ENCODE measurements around the gene CCDC171. TPM values are rescaled to one million over a fixed set of nuclear protein-coding genes. Genes with fewer than 3 reads are reported as not detected.

The CCDC171 gene
- total and polyA plus RNA-seq, 2 of the 13 experiments (the other 11 are each of a cell fraction or from before 2014, with no cell fraction given) = 0.95 to 2.5 TPM

DNA sequence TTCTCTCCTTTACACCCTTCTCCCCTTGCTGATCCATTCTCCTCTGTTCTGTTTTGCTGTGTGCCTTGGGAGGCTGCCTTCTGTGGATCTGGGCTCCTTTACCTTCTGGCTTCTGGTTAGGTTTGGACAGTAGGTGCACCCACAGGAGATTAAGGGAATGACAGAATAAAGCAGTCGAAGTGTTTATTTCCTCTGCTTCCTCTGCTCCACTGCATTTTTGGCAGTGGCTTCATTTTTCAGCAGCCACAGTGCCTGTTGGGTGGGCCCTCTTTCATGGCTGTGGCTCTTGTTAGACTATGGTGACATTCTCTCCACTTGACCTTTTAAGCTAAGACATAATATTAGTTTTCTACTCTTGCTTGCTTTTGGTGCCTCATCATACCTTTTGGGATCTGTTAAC lies 144.1 kb downstream of the CCDC171 start:
- no peak overlapping the region for H2AFZ ChIP-seq (ENCODE audit: low read length)
- ATAC-seq (no peak), FAIRE-seq (no peak), DNase-seq (ENCODE audit: low spot score) (no peak)
- H3K27ac ChIP-seq (ENCODE audit: extremely low read length, insufficient read depth, low read length) = no peak overlapping the region
- TF ChIP-seq, protein P1, sequence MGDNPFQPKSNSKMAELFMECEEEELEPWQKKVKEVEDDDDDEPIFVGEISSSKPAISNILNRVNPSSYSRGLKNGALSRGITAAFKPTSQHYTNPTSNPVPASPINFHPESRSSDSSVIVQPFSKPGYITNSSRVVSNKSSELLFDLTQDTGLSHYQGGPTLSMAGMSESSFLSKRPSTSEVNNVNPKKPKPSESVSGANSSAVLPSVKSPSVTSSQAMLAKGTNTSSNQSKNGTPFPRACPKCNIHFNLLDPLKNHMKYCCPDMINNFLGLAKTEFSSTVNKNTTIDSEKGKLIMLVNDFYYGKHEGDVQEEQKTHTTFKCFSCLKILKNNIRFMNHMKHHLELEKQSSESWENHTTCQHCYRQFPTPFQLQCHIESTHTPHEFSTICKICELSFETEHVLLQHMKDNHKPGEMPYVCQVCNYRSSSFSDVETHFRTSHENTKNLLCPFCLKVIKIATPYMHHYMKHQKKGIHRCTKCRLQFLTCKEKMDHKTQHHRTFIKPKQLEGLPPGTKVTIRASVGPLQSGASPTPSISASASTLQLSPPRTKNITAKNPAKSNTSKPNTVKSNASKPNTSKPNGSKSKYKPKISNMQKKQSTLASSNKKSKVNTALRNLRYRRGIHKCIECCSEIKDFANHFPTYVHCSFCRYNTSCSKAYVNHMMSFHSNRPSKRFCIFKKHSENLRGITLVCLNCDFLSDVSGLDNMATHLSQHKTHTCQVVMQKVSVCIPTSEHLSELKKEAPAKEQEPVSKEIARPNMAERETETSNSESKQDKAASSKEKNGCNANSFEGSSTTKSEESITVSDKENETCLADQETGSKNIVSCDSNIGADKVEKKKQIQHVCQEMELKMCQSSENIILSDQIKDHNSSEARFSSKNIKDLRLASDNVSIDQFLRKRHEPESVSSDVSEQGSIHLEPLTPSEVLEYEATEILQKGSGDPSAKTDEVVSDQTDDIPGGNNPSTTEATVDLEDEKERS (CRISPR knock-in tag; IDR thresholded peaks at IDR 0.05) = no peak
- TF ChIP-seq HOXA7 (CRISPR knock-in tag; IDR thresholded peaks at IDR 0.05) (no peak), CAMTA2 (CRISPR knock-in tag; IDR thresholded peaks at IDR 0.05; ENCODE audit: borderline replicate concordance) (no peak), SRSF1 (optimal IDR thresholded peaks at IDR 0.05; ENCODE audit: low read depth, low read length) (no peak), ZNF674 (CRISPR knock-in tag; IDR thresholded peaks at IDR 0.05; ENCODE audit: low read depth) (no peak), SRSF4 (IDR thresholded peaks at IDR 0.05; ENCODE audit: low read depth, low read length, poor library complexity, severe bottlenecking) (no peak), ISL2 (CRISPR knock-in tag; IDR thresholded peaks at IDR 0.05) (no peak), JUNB (CRISPR knock-in tag; IDR thresholded peaks at IDR 0.05; ENCODE audit: borderline replicate concordance) (no peak), ZNF616 (CRISPR knock-in tag; IDR thresholded peaks at IDR 0.05; ENCODE audit: low read depth) (no peak), TCF7 (IDR thresholded peaks at IDR 0.05; ENCODE audit: low read depth) (no peak), ZNF12 (CRISPR knock-in tag; IDR thresholded peaks at IDR 0.05) (no peak)
- no peaks in the 10 kb centered on the region for H3K79me2 ChIP-seq (ENCODE audit: insufficient read depth, low read length)
- no peak overlapping the region for H3K9ac ChIP-seq (ENCODE audit: insufficient read depth, low read depth, low read length)
- H3K36me3 ChIP-seq (replicated peaks in 1 of 2; ENCODE audit: control insufficient read depth in 1 of 2, insufficient read depth in 2 of 2, low read length in 2 of 2) = no peaks in the 10 kb centered on the region
- CTCF ChIA-PET (ENCODE audit: low intra/inter-chr PET ratio, low total read pairs) = no interaction called here
- H3K4me1 ChIP-seq (ENCODE audit: insufficient read depth, low read length) = no peaks in the 10 kb centered on the region
- 39% methylated on average over 1 of the region's 1 CpG for WGBS (ENCODE audit: low lambda C conversion rate)
- H4K20me1 ChIP-seq (ENCODE audit: insufficient read depth, low read length) = no peaks in the 10 kb centered on the region
- POLR2A ChIA-PET = no interaction called here
- BruUV-seq (replicated peaks) = no TSS peak
- H3K4me3 ChIP-seq (replicated peaks in 1 of 3; ENCODE audit: insufficient read depth in 1 of 3, low read depth in 2 of 3, low read length in 3 of 3) = no peak overlapping the region
- H3K4me2 ChIP-seq (ENCODE audit: low read depth, low read length) = no peak overlapping the region
- H3K27me3 ChIP-seq (ENCODE audit: control insufficient read depth in 1 of 2, insufficient read depth in 2 of 2, low read length in 2 of 2) = no peaks in the 10 kb centered on the region
- in situ Hi-C loops (cut with HindIII; ENCODE audit: extremely low pct_ligation_motif_present, low pct_unique_long_range_greater_than_20kb) (no loop called here), intact Hi-C loops (cut with micrococcal nuclease; ENCODE audit: unreplicated experiment) (no loop called here)
- no peaks in the 10 kb centered on the region for H3K9me3 ChIP-seq (ENCODE audit: low read length)

Data from HepG2 (cell line).